ENCODE results near the gene XRN1. TPM values are rescaled to one million over a fixed set of nuclear protein-coding genes. Genes with fewer than 3 reads are reported as not detected.

The XRN1 gene
- total RNA-seq, 1 experiment from 2014 or later = 16.5 TPM

DNA sequence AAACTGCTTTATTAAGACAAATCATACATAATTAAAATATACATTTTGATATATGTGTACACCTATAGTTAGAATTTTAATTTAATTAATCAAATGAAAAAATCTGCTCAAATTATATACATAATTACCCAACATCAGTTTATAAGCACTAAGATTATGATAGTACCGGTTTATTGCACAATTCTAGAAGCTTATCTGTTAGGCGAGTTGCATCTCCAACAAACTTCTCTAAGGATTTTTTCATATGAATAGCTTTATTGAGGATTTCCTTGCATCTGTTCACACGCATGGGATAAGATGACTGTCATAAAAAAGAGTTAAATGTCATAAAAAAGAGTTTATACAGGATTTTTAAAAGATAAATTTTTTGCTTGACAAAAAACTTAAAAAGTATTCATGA is 19.9 kb upstream of the XRN1 start:
- no peak overlapping the region for H3K4me3 ChIP-seq (ENCODE audit: low read length)
- H2AFZ ChIP-seq (ENCODE audit: low read length) = no peak overlapping the region
- no peaks in the 10 kb centered on the region for H3K79me2 ChIP-seq (ENCODE audit: low read length)
- no peaks in the 10 kb centered on the region for H3K4me1 ChIP-seq (ENCODE audit: insufficient read depth, low read length)
- H3K27me3 ChIP-seq (ENCODE audit: low read length) = no peaks in the 10 kb centered on the region
- no peaks in the 10 kb centered on the region for H3F3A ChIP-seq (ENCODE audit: low read length, unreplicated experiment)
- no peak for ATAC-seq
- H3K9me3 ChIP-seq (ENCODE audit: low read length) = no peaks in the 10 kb centered on the region
- ChIA-PET POLR2A (ENCODE audit: unreplicated experiment) (no interaction called here), CTCF (no interaction called here)
- H3K36me3 ChIP-seq (ENCODE audit: low read depth, low read length) = no peaks in the 10 kb centered on the region
- no peak overlapping the region for H3K4me2 ChIP-seq (ENCODE audit: low read length)
- DNase-seq = no peak
- intact Hi-C loops (cut with micrococcal nuclease) = no loop called here
- no peaks in the 10 kb centered on the region for H3K9me2 ChIP-seq (replicated peaks; ENCODE audit: low read length)
- no peaks in the 10 kb centered on the region for H4K20me1 ChIP-seq (ENCODE audit: low read length)
- TF ChIP-seq EZH2 (IDR thresholded peaks at IDR 0.05; ENCODE audit: low read length, unreplicated experiment) (no peak), EZH2phosphoT487 (IDR thresholded peaks at IDR 0.05; ENCODE audit: borderline replicate concordance, low read length) (no peak)
- TF ChIP-seq, protein P1, sequence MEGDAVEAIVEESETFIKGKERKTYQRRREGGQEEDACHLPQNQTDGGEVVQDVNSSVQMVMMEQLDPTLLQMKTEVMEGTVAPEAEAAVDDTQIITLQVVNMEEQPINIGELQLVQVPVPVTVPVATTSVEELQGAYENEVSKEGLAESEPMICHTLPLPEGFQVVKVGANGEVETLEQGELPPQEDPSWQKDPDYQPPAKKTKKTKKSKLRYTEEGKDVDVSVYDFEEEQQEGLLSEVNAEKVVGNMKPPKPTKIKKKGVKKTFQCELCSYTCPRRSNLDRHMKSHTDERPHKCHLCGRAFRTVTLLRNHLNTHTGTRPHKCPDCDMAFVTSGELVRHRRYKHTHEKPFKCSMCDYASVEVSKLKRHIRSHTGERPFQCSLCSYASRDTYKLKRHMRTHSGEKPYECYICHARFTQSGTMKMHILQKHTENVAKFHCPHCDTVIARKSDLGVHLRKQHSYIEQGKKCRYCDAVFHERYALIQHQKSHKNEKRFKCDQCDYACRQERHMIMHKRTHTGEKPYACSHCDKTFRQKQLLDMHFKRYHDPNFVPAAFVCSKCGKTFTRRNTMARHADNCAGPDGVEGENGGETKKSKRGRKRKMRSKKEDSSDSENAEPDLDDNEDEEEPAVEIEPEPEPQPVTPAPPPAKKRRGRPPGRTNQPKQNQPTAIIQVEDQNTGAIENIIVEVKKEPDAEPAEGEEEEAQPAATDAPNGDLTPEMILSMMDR (conservative IDR thresholded peaks at IDR 0.05; ENCODE audit: low read depth, low read length) = no peak
- H3K9ac ChIP-seq (ENCODE audit: low read length) = no peak overlapping the region
- BruUV-seq (replicated peaks) = no TSS peak
- H3K27ac ChIP-seq (ENCODE audit: low read length) = no peak overlapping the region

DNA sequence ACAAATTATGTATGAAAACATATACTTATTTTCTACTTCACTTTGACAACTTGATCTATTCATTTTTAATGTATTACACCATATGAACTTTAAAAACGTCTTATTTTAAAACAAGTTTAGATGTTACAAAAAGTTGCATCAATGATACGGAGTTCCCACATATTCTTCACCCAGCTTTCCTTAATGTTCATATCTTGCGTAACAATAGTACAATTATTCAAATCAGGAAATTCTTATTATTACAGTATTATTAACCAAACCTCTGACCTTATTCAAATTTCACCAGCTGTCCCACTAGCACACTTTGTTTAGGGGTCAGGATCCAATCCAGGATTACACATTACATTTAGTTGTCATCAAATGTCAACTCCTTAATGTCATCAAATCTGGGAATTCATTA is 12.9 kb upstream of the XRN1 start:
- Histone ChIP-seq H3F3A (ENCODE audit: low read length, unreplicated experiment) (no peaks in the 10 kb centered on the region), H3K4me3 (ENCODE audit: low read length) (no peak overlapping the region), H3K36me3 (ENCODE audit: low read depth, low read length) (no peaks in the 10 kb centered on the region), H3K9me2 (replicated peaks; ENCODE audit: low read length) (no peaks in the 10 kb centered on the region), H3K27ac (ENCODE audit: low read length) (no peak overlapping the region), H4K20me1 (ENCODE audit: low read length) (no peaks in the 10 kb centered on the region), H3K9ac (ENCODE audit: low read length) (no peak overlapping the region), H3K4me1 (ENCODE audit: insufficient read depth, low read length) (no peaks in the 10 kb centered on the region), H3K27me3 (ENCODE audit: low read length) (no peaks in the 10 kb centered on the region), H3K9me3 (ENCODE audit: low read length) (no peaks in the 10 kb centered on the region), H3K79me2 (ENCODE audit: low read length) (no peaks in the 10 kb centered on the region), H3K4me2 (ENCODE audit: low read length) (no peak overlapping the region), H2AFZ (ENCODE audit: low read length) (no peak overlapping the region)
- ChIA-PET POLR2A (ENCODE audit: unreplicated experiment) (no interaction called here), CTCF (no interaction called here)
- ATAC-seq (no peak), DNase-seq (no peak)
- no TSS peak for BruUV-seq (replicated peaks)
- TF ChIP-seq EZH2phosphoT487 (IDR thresholded peaks at IDR 0.05; ENCODE audit: borderline replicate concordance, low read length) = no peak
- TF ChIP-seq, protein P1 (conservative IDR thresholded peaks at IDR 0.05; ENCODE audit: low read depth, low read length) = no peak
- no peak for TF ChIP-seq EZH2 (IDR thresholded peaks at IDR 0.05; ENCODE audit: low read length, unreplicated experiment)
- intact Hi-C loops (cut with micrococcal nuclease) = no loop called here

DNA sequence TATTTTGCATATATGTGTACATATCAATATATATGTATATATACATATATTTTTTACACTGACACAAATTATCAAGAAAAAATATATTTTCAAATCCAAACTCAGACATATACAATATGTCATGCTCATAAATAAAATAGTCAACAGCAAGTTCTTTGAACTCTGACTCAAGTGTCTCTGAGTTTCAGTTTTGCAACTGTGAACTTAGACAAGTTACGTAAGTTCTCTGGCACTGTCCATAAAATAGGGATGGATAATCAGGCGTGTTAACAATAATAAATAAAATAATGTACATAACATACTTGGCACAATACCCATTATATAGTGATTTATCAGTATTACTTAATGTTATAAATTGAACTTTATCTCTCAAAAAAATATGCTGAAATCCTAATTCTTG is 12.1 kb upstream of the XRN1 start:
- H3K27me3 ChIP-seq (ENCODE audit: low read length) = no peaks in the 10 kb centered on the region
- TF ChIP-seq, protein P1 (conservative IDR thresholded peaks at IDR 0.05; ENCODE audit: low read depth, low read length) = no peak
- H3K9me3 ChIP-seq (ENCODE audit: low read length) = no peaks in the 10 kb centered on the region
- no TSS peak for BruUV-seq (replicated peaks)
- intact Hi-C loops (cut with micrococcal nuclease) = no loop called here
- no peaks in the 10 kb centered on the region for H3K9me2 ChIP-seq (replicated peaks; ENCODE audit: low read length)
- DNase-seq (no peak), ATAC-seq (no peak)
- ChIA-PET CTCF (no interaction called here), POLR2A (ENCODE audit: unreplicated experiment) (interaction anchor here (0.6 kb wide), 1 partner anchor 320 kb away, joined by 3 read pairs; no protein-coding TSS in a partner anchor)
- H3K79me2 ChIP-seq (ENCODE audit: low read length) = no peaks in the 10 kb centered on the region
- H3K4me2 ChIP-seq (ENCODE audit: low read length) = no peak overlapping the region
- H3K9ac ChIP-seq (ENCODE audit: low read length) = no peak overlapping the region
- H3F3A ChIP-seq (ENCODE audit: low read length, unreplicated experiment) = no peaks in the 10 kb centered on the region
- no peak overlapping the region for H3K4me3 ChIP-seq (ENCODE audit: low read length)
- H3K27ac ChIP-seq (ENCODE audit: low read length) = no peak overlapping the region
- no peaks in the 10 kb centered on the region for H3K36me3 ChIP-seq (ENCODE audit: low read depth, low read length)
- no peak overlapping the region for H2AFZ ChIP-seq (ENCODE audit: low read length)
- no peaks in the 10 kb centered on the region for H4K20me1 ChIP-seq (ENCODE audit: low read length)
- H3K4me1 ChIP-seq (ENCODE audit: insufficient read depth, low read length) = no peaks in the 10 kb centered on the region

All from PC-3 (cell line).